ENCODE data around the gene NELFB. TPM values are rescaled to one million over a fixed set of nuclear protein-coding genes. Genes with fewer than 3 reads are reported as not detected.

The NELFB gene
- polyA plus RNA-seq, 3 donors = 36.1 to 38.9 (median 37.9) TPM

DNA sequence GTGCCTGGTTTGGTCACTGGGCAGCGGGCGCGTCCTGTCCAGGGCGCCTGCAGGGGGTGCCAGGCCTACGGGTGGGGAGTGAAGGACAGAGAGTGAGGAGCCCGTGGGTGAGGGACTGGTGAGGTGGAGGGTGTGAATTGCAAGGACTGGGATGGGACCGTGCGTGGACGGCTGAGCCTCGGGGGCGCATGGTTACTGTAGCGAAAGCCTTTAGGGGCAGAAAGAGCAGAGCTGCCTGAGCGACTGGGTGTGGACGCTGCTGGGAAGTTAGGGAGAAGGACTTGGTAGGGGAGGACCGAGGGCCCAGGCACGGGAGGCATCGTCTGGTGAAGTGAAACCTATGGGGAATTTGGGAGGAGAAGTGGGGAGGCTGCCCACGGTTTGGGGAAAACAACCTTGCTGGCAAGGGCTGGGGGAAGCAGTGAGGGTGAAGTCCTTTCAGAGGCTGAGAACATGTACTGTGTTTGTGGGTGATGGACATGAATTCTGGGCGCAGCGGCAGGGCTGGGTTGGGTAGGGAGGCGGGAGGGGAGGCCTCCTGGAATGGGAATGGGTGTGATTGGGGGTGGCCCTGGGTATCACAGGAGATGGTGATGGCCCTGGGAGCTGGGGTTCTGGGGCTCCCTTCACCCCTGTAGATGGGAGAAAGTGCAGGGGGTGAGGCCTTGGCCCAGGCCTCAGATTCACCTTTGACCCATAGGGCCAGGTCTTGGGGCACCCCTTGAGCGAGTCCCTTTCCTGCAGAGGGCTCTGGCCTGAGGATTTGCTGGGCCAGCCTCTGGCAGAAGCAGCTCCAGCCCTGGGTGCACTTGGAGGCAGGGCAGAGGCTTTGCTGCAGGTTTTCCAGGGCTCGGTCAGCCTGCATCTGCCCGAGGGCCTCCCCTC lies 20.7 kb downstream of the NELFB start:
- H3K27ac ChIP-seq (ENCODE audit: low read depth, low read length) = no peak overlapping the region
- 78 to 83% (median 80%) methylated on average over 24 of the region's 24 CpGs for WGBS, 3 donors

DNA sequence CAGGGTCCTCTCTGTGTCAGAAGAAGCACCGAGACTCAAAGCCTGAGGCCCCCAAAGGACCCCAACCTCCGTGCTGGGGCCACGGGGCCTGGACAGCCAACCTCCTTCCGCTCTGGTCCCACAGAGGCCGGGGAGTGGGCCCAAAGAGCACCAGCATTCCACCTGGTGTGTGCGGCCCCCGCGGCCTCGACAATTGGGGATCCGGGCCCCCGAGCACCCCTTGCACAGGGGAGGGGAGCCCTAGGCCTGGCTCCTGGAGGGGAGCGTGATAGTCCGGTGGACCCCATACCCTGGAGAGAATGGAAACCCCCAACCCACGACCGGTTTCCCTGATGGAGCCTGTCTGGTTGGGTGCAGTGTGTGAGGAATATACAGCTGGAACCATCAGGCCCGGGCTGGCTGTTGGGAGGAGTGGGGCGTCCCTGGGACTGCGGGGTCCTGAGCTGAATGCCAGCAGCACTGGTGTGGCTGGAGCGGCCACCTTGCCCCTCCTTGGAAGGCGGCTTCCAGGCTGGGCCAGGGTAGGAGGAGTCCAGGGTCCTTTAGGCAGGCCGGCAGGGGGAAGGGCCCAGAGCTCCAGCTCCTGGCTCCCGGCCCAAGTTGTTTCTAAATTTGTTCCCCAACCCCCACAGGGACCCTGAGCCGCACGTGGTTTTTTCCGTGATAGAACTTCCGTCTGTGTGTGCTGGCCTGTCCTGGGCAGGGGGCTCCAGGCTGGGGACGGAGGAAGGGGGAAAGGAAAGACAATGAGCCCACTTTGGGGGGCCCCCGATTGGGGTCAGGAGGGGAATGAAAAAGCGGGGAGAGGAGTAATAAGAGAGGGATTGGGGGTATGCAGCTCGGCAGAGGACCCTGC lies 21.6 kb downstream of the NELFB start:
- H3K27ac ChIP-seq (ENCODE audit: low read depth, low read length) = no peak overlapping the region
- WGBS, 3 donors = 31 to 37% (median 37%) methylated on average over 30 of the region's 30 CpGs

DNA sequence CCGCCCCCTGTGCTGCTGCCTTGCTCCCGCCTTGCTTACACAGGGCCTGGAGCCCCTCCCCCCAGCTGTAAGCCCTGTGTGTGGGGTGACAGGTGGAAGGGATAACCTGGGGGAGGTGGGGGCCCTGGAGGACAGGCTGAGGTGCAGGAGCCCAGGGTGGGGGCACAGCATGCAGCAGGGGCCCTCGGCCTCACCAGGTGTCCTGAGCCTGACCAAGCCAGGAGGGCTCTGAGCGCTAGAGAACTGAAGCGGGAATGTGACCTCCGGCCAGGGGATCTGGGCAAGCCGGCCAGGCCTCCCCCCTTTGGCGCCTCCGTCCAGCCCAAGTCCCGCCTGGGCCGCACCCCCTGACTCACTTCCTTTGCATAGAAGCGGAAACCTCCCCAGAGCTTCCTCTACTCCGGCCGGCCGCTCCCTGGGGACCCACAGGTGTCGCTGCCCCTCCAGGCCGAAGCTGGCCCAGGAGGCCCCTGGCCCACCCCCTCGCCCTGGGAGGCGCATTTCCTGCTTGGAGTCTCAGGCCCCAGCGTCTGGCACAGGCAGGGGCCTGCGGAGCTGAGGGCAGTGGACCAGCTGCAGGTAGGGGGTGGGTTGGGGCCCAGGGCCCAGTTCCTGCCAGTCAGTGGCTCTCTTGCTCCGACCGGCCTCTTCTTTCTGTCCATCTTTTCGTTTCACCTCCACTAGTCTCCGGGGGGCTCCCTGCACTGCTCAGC lies 22.4 kb downstream of the NELFB start, which contains the start of gene TOR4A:
Gene TOR4A, plus strand, starts transcription at position 398 of the 713 bp plus-strand sequence. CDS start 964 bp downstream, outside the sequence.
- 3 to 17% (median 4%) methylated on average over 24 to 25 of the region's 25 CpGs for WGBS, 3 donors
- H3K27ac ChIP-seq (ENCODE audit: low read depth, low read length) = no peak within 1 kb of the TSS

DNA sequence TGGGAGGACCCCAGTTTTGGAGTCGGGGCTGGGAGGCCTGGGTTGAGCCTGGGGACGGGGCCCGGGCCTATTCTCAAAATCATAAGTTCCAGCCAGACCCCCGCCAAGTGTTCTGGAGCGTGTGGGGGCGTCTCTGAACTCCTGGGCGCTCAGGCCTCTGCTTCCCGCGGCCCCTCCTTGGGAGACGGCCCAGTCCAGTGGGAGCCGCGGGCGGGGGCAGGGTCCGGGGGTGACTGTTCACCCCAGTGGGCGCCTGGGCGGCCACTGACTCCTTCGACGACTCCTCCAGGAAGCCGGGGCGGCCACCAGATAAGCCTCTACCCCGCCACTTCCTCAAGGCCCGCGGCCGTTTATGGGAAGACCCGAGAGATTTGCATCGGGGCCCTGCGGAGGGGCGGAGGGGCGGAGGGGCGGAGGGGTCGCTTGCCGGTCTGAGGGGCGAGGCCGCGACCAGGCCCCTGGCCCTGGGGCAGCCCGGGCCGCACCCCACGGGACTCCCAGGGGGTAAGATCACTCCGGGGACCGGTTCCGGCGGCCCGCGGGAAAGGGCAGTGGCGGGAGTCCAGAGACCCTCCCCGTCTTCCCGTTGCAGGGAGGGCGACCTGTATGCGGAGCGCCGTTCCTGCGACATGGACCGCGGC lies 23.1 kb downstream of the NELFB start:
- H3K27ac ChIP-seq (ENCODE audit: low read depth, low read length) = no peak overlapping the region
- WGBS, 3 donors = 5 to 30% (median 10%) methylated on average over 48 to 54 of the region's 54 CpGs

DNA sequence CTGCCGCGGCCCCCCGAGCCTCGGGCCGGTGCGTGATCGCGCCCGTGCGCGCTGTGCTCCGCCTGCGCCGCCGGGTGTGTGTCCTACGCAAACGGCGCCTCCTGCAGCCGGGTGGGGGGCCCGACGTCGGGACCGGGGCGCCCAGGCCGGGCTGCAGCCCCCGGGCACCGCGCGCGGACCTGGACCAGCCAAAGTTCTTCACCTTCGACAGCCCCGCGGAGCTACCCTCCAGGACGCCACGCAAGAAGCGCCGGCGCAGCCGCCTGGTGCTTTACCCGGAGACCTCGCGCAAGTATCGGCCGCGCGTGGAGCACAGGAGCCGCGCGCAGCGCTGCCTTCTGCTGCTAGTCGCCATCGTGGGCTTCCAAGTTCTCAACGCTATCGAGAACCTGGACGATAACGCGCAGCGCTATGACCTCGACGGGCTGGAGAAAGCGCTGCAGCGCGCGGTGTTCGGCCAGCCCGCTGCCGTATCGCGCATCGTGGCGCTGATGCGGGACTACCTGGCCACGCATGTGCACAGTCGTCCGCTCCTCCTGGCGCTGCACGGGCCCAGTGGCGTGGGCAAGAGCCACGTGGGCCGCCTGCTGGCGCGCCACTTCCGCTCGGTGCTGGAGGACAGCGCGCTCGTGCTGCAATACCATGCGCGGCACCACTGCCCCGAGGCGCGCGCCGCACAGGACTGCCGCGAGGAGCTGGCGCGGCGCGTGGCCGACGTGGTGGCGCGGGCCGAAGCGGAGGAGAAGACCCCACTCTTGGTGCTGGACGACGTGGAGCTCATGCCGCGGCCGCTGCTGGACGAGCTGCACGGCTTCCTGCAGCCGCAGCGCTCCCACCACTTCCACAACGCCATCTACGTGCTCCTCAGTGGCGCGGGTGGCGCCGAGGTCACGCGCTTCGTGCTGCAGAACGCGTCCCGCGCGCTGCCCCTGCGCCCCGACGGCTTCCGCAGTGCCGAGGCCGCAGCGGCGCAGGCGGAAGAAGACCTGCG lies 23.9 kb downstream of the NELFB start:
- WGBS, 3 donors = 84 to 88% (median 86%) methylated on average over 129 to 139 of the region's 139 CpGs
- H3K27ac ChIP-seq (ENCODE audit: low read depth, low read length) = no peak overlapping the region

DNA sequence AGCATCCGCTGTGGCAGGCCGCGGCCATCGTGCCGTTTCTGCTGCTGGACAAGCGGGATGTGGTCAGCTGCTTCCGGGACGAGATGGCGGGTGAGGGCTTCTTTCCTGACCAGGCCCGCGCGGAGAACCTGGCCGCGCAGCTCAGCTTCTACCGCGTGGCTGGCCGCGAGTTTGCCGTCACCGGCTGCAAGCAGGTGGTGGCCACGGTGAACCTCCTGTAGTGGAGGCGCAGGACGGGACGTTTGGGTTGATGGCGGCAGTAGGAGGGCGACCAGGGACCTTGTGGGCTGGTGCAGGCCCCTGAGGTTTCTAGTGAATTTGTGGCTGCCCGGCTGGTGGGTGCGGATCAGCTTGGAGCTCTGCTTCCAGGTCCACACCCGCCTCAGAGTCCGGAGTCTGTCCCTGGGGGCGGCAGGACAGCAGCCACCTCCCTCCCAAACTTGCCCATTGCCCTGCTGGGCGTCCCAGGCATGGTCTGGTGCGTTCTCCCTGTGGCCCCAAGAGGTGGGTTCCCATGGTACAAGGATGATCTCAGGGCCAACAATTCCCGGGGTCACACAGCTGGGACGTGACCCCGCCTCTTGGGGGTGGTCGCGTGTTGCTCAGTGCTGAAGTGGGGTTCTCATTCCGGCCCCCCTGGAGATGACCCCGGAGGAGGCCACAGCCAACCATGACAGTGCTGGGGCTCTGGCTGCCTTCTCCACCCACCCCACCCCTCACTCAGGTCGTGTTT lies 24.8 kb downstream of the NELFB start:
- 89 to 93% (median 89%) methylated on average over 39 to 41 of the region's 41 CpGs for WGBS, 3 donors
- H3K27ac ChIP-seq (ENCODE audit: low read depth, low read length) = no peak overlapping the region

DNA sequence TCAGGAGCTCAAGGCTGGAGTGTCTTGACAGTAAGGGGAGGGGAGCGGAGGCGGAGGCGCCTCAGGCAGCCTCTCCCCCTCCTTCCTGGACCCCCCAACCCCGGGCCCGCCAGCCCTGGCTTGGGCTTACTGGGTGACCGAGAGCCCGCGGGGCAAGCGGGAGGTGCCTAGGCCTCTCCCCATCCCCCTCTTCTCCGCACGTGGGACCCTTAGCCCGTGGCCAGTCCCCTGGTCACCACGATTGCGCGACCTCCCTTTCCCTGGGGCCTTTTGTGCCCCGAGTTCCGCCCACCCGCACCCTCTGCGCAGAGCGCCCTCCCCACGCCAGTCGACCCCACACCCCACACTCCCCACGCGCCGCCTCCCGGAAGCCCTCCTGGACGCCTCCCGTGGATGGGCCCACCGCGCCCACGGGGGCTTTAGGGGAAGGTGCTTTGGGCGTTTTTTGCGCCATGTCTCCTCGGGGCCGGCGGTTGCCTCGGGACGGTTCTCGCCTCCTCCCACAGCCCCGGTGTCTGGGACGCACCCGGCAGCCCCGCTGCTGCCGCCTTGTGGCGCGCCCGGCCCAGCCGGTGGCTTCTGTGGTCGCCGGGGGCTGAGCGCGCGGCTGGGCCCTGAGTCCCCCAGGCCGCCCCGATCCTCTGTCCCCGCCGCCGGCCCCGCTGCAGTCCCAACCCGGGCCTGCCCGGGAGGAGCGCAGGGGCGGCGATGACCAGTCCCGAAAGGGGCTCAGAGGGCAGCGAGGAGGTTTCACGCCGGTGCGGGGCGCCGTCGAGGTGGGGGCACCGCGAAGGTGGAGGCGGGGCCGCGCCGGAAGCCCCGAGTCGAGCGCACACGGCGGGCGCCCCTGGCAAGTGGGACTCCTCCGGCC lies 25.6 kb downstream of the NELFB start:
- 47 to 63% (median 58%) methylated on average over 62 to 85 of the region's 85 CpGs for WGBS, 3 donors

DNA sequence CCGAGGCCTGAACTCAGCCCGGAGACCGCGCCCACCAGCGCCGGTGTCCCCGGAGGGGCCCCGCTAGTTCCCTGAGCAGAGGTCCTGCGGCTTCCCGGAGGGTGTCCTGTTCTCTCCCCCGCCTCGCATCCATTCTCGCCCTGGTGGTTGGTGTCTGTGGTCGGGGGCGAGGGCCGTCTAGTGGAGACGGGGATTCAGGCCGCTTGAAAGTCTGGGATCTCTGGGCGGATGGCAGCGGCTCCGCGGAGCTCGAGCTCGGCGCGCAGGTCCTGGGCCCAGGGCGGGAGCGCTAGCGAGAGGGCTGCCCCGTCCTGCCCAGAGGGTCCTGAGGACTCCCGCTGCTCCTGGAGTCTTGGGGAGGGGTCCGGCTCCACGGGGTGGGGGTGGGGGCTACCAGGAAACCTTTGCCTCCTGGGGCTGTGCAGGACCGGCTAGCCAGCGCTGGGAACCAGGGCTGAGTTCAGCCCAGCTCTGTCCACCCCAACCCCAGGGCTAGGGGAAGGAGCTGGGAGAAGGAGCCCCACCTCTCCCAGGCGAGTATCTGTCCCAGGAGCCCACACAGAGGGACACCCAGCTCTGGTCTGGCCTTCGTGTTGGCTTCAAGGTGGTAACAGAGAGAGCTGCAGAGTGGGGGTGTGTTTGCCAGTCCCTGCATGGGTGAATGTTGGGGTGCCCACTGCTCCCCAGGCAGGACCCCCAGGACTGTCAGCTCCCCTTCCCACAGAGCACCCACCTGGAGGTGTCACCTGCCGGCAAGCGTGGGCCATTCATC lies 26.4 kb downstream of the NELFB start:
- H3K27ac ChIP-seq (ENCODE audit: low read depth, low read length) = no peak overlapping the region
- 69 to 83% (median 79%) methylated on average over 22 to 39 of the region's 39 CpGs for WGBS, 3 donors

More for the DNA sequence above, 25.6 kb downstream of the NELFB start:
- H3K27ac ChIP-seq (ENCODE audit: low read depth, low read length) = no peak overlapping the region

DNA sequence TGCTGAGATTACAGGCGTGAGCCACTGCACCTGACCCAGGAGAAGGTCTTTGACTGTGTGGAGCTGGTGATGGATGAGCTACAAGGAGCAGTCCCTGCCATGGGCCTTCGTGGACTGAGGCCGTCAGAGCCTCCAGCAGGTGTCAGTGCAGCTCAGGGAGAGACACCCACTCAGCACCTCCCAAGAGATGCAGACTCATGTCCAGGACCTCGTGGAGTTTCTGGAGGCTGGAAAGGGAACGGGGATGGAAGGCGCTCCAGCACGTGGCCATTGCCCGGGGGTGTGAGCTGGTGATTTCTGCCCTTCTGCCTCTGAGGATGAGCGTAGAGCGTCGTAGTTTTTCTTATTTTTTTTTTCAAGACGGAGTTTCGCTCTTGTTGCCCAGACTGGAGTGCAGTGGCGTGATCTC lies 31.9 kb downstream of the NELFB start:
- WGBS, 3 donors = 38 to 62% (median 52%) methylated on average over 14 of the region's 14 CpGs
- H3K27ac ChIP-seq (ENCODE audit: low read depth, low read length) = no peak overlapping the region

DNA sequence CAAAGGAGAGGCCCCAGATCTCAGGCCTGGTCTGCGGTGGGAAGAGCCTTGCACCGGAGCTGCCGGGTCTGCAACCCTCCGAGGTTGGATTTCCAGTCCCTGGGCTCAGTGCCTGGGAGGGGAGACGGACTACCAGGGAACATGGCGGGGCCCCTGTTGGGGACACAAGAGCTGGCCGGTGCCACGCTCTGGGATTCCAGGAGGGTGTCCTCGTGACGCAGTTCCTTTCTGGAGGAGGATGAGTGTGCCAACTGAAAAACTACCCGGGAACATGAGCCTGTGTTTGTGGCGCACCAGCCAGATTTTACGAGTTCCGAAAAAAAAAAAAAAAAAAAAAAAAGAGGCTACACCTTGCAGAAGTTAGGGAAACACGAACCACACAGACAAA lies 38.0 kb downstream of the NELFB start:
- no peak overlapping the region for H3K27ac ChIP-seq (ENCODE audit: low read depth, low read length)
- 54 to 83% (median 69%) methylated on average over 13 to 15 of the region's 15 CpGs for WGBS, 3 donors

DNA sequence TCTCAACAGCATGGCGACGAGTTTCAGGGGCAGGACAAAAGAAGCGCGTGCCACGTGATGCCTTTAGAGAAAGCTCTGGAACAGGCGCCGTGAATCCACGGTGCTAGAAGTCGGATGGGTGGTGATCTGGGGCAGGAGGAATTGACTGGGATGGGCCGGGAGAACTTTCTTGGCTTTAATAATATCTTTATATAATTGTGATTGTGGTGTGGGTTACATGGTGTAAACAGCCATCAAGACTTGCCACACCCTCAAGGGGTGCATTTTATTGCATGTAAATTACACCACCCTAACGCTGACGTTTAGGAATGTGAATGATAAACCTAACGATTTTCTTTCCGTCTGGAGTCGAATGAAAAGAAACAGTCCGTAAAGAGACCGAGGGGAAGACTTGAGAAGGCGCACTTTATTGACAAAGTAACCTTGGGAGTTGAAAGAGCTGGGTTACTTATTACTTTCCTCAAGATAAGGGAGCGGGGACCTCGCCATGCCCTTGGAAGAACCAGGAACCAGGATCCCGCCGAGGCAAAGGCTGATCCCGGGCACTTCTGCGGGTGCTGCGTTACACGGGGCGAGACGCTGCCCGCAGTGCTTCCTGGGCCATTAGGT lies 38.5 kb downstream of the NELFB start:
- 22 to 76% (median 68%) methylated on average over 29 of the region's 29 CpGs for WGBS, 3 donors
- no peak overlapping the region for H3K27ac ChIP-seq (ENCODE audit: low read depth, low read length)

DNA sequence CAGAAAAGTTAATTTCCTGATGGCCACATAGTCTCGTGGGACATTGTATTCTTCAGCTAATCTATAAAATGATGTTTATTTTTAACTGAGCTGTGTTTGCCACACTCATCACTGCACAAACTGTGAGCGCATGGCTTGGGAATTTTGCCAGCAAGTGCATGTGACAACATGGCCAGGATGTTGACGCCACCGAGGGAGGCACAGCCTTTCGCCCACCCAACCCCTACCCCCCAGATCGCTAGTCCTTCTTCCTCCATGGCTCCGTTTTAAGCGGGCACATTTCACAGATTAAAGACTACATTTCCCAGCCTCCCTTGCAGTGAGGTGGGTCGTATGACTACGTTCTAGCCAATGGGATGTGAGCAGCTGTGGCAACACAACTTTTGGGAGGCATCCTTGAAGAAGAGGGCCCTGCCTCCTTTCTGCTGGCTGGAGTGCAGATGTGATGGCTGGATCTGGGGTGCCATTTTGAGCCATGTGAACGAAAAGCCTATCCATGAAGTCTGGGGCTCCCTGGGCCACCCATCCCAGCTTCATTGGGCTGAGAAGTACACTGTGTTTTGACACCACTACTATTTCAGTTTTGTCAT lies 39.1 kb downstream of the NELFB start:
- no peak overlapping the region for H3K27ac ChIP-seq (ENCODE audit: low read depth, low read length)
- WGBS, 3 donors = 21 to 42% (median 34%) methylated on average over 11 of the region's 11 CpGs

DNA sequence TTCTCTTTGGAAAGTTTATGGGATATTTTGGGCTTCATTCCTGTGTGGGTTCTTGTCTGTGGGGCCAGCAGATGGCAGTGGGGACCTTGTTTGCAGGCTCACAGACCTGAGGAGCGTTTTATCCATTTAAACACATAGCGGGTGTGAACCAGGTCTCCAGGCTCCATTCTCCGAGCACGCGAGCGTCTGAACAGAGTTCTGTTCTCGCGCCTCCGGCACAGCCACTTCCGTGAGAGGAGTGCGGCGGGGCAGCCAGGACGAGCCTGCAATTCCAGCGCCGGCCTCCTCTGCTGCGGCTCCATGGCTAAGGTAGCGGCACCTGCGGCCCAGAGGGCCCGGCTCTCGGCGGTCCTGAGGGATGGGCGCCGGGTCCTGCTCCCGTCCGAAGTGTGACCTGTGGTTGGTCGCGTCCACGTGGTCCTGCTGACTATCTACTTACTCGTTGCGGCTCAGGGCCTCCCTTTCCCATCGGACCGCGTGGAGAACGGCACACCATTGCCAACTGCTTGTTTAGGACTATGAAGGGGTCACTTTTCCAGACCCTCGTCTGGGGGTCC lies 39.6 kb downstream of the NELFB start:
- WGBS, 3 donors = 12 to 45% (median 16%) methylated on average over 35 of the region's 35 CpGs
- H3K27ac ChIP-seq (ENCODE audit: low read depth, low read length) = no peak overlapping the region
